Measurements from ENCODE around the gene HASPIN.

Gene HASPIN

GRCh38 chr17:3762922-3763776 is 39.4 kb downstream of the HASPIN start:
- H3K4me3 ChIP-seq (ENCODE audit: low read depth, low read length) = no peak overlapping the region

GRCh38 chr17:3763777-3764170 is 40.1 kb downstream of the HASPIN start:
- H3K4me3 ChIP-seq (ENCODE audit: low read depth, low read length) = no peak overlapping the region

- no peak overlapping the region for H3K4me3 ChIP-seq (ENCODE audit: low read depth, low read length)
Measured at GRCh38 chr17:3765981-3766380, 42.3 kb downstream of the HASPIN start.

GRCh38 chr17:3766779-3767178 is 43.1 kb downstream of the HASPIN start:
- no peak overlapping the region for H3K4me3 ChIP-seq (ENCODE audit: low read depth, low read length)

GRCh38 chr17:3768341-3768740 is 44.6 kb downstream of the HASPIN start:
- no peak overlapping the region for H3K4me3 ChIP-seq (ENCODE audit: low read depth, low read length)

- no peak overlapping the region for H3K4me3 ChIP-seq (ENCODE audit: low read depth, low read length)
Measured at GRCh38 chr17:3768769-3769168, 45.1 kb downstream of the HASPIN start.

GRCh38 chr17:3770466-3770865 is 46.8 kb downstream of the HASPIN start:
- H3K4me3 ChIP-seq (ENCODE audit: low read depth, low read length) = no peak overlapping the region

GRCh38 chr17:3771140-3771539 is 47.4 kb downstream of the HASPIN start:
- no peak overlapping the region for H3K4me3 ChIP-seq (ENCODE audit: low read depth, low read length)

- no peak overlapping the region for H3K4me3 ChIP-seq (ENCODE audit: low read depth, low read length)
Measured at GRCh38 chr17:3772764-3773163, 49.1 kb downstream of the HASPIN start.

- no peak overlapping the region for H3K4me3 ChIP-seq (ENCODE audit: low read depth, low read length)
Measured at GRCh38 chr17:3773511-3773910, 49.8 kb downstream of the HASPIN start.

- no peak overlapping the region for H3K4me3 ChIP-seq (ENCODE audit: low read depth, low read length)
Measured at GRCh38 chr17:3773966-3774365, 50.3 kb downstream of the HASPIN start.

Data from iPS-11a (cell line).